Superior temporal gyrus (tissue), 1 donor: ENCODE measurements around the gene HSD17B8.
"Not testable (repeated sequence)": the region's sequence is repeated elsewhere in the genome, so short reads cannot be mapped to it uniquely, and the experiment has no call there.

Experiments used
- DNase-seq: peaks from one replicate; pipeline ENCODE4 v3.0.0-alpha.2; 2016; ENCODE audit errors: extremely low spot score

HSD17B8 gene

DNA sequence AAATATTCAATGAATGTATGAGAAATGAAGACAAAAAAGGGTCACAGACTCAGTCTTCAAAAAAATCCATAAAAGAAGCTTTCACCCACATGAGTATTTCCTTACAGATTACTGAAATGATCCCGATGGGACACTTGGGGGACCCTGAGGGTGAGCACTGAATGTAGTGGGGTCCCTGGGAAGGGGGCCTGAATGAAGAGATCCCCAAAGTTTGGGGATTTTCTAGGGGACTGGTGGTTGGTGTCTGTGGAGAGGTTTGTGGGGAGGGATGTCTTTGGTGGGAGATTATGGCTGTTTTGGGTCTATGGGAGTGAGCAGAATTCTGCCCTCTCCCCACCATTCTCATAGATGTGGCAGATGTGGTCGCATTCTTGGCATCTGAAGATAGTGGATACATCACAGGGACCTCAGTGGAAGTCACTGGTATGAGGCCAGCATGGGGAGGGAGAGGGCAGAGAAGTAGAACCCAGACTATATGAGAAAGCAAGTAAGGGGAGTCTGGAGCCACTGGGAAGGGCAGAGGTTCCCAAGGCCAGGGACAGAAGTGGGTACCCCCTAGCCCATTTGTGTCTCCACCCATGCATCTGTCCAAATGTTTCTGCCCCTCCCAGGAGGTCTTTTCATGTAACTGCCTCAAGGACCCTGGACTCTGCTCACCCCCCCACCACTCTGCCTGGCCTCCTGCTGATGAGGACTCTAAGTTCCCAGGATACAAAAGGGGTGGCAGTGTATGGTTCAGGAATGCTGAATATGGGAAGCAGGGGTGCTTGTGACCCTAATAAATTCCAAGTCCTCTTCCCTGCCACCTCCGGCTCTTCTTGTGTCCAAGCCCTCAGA is 1.8 kb downstream of the HSD17B8 start:
- no peak for DNase-seq

GRCh38 chr6:33206864-33207551 is 2.6 kb downstream of the HSD17B8 start:
- no peak for DNase-seq

GRCh38 chr6:33207552-33208090 is 3.2 kb downstream of the HSD17B8 start:
- DNase-seq, result no peak

- DNase-seq, result peak; percentile 90
Observed at GRCh38 chr6:33208091-33208967, 3.9 kb downstream of the HSD17B8 start, which contains the start of gene RING1. TSS of gene RING1 (plus strand) at chr6:33208500. CDS start at chr6:33208823, 323 bp downstream.

DNA sequence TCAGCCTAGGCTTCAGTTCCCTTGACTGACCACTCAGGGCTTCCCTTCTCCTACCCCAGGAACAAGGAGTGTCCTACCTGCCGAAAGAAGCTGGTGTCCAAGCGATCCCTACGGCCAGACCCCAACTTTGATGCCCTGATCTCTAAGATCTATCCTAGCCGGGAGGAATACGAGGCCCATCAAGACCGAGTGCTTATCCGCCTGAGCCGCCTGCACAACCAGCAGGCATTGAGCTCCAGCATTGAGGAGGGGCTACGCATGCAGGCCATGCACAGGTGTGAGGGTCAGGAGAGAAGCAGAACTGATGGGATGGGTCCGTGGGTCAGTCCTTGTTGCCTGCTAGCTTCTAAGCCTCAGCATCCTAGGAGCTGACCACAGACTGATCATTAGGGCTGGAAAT is 5.4 kb downstream of the HSD17B8 start:
- DNase-seq, result no peak

GRCh38 chr6:33211136-33211535 is 6.7 kb downstream of the HSD17B8 start:
- DNase-seq, result no peak

DNA sequence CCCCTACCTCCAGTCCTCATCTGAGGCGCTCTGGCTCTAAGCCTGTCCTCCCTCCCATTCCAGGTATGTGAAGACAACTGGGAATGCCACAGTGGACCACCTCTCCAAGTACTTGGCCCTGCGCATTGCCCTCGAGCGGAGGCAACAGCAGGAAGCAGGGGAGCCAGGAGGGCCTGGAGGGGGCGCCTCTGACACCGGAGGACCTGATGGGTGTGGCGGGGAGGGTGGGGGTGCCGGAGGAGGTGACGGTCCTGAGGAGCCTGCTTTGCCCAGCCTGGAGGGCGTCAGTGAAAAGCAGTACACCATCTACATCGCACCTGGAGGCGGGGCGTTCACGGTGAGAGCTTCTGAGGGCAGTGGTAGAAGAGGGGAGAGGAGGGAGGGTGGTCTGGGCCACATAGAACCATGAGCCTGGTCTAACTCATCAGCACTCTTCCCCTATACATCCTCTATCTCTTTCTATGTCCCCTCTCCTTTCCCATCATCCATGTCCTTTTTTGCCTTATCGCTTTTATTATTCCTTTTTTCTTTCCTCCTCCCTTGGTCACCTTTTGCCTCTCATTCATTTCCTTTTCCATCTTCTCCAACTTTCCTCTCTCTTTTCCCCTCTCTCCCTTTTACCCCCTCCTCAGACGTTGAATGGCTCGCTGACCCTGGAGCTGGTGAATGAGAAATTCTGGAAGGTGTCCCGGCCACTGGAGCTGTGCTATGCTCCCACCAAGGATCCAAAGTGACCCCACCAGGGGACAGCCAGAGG is 7.4 kb downstream of the HSD17B8 start:
- no peak for DNase-seq

GRCh38 chr6:33212857-33213165 is 8.4 kb downstream of the HSD17B8 start:
- DNase-seq, result no peak

DNA sequence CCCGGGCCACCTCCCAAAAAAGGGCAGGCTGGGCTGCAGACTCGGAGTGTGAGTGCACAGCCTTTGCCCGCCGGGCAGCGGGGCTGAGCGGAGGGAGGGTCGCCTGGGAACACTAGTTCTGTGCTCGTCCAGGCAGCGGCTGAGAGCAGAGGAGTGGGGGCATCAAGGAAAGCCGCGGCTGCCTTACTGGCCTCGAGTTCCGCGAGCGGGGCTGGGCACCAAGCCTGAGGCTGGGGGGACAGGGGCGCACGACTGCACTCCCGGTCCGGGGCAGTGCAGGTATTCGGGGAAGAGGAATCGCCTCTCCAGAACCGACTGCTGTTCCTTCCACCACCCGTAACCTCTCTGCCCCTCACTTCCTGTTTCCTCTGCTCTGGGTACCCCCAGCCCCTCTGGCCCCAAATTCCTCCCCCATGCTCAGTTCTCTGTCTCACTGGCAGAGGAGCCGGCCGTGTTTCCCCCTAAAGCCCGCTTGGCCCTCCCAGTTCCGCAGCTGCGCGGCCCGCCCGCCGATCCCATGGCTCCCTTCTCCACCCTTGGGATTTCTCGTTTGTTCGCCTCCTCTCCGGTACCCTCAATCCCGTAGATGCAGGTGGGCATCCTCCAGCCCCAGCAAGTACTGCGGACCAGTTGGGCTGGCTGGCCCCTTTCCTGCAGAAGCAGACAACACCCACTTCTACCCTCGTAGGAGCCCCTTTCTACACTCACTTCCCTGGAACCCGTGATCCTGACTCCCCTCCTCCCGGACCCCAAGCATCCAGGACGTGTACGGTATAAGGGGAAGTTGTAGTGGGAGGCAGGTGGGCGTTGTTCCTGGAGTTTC is 8.9 kb downstream of the HSD17B8 start:
- DNase-seq, result no peak

GRCh38 chr6:33213989-33214335 is 9.5 kb downstream of the HSD17B8 start:
- no peak for DNase-seq

DNA sequence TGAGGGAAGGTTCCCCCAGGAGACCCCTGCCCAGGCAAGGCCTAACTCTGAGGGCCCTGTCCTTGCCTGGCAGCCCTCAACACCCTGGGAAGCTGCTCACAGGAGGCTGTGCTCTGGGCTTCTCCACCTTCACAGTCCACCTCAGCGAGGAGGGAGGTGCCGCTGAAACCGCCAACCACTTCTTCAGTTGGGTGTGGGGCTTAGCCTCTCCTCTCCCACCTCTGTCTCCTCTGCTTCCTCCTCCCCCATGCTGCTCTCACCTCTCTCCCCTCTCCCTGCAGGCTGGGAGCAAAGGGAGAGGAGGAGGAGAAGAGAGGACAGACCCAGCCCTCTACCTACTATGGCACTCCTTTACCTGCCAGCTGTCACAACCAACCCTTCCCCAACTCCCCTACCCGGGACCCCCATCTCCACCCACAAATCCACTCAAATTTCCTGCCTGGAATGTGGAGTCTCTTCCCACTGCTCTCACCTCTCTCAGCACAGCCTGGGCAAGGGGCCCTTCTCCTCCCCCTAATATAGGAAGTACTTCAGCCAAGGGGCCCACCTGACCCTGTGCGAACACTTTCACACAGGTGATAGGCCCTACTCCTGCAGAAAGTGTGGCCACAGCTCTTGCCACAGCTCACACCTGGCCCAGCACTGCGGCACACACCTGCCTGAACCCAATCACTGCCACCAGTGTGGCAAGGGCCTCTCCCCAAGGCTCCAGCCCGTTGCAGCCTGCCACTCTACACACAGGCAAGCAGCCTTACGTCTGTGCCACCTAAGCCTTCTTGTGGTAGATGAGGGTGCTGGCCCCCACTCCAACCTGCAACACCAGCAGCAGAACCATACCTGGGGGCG is 11.0 kb downstream of the HSD17B8 start:
- no peak for DNase-seq

- no peak for DNase-seq
Observed at GRCh38 chr6:33216117-33216649, 11.7 kb downstream of the HSD17B8 start.

DNA sequence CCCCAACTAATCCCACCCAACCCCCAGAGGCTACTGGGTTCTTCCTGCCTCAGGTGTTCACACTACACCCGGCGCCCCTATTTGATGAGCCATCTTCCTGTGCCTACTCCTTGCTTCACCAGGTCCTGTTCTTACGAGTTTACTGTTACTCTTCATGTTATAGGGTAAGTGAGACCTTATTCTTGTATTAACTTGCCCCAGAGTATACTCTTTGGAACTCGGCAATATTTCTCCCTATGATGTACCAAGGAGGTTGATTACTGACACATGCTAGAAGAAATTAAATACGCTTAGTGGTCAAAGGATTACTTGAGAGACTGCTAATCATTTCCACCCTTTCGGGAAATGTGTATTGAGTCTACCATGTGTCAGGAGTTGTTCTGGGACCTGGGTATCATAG is 12.8 kb downstream of the HSD17B8 start:
- DNase-seq, result no peak

DNA sequence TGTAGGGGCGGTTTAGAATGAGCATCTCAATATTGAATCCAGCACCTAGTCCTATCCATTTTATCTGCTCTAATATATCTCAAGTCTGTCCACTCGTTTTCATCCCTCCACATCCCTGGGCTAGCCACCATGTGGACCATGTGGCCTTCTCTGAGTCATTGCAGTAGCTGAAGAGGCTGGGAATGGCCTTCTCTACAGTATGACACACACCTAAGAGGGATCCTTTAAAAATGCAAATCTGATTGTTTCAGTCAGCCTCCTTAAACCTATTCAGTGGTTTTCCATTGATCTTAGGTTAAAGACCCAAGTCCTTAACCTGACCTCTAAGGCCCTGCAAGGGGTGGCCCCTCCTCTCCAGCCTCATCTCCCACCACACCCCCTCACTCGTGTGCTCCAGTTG is 13.2 kb downstream of the HSD17B8 start:
- DNase-seq, result no peak

DNA sequence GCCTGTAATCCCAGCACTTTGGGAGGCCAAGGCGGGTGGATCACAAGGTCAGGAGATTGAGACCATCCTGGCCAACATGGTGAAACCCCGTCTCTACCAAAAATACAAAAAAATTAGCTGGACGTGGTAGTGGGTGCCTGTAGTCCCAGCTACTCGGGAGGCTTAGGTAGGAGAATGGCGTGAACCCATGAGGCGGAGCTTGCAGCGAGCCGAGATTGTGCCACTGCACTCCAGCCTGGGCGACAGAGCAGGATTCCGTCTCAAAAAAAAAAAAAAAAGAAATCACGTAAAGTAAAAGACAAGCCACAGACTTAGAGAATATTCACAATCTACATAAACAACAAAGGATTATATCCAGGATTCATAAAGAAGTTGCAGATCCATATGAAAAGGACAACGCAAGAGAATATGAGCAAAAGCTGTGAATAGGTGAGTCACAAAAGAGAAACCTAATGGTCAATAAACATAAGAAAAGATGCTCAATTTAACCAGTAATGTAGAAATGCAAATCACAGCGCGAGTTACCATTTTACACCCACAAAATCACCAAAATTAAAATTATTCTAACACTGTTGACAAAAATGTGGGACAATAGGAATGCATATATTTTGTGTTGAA is 22.2 kb downstream of the HSD17B8 start:
- not testable (repeated sequence) for DNase-seq

DNA sequence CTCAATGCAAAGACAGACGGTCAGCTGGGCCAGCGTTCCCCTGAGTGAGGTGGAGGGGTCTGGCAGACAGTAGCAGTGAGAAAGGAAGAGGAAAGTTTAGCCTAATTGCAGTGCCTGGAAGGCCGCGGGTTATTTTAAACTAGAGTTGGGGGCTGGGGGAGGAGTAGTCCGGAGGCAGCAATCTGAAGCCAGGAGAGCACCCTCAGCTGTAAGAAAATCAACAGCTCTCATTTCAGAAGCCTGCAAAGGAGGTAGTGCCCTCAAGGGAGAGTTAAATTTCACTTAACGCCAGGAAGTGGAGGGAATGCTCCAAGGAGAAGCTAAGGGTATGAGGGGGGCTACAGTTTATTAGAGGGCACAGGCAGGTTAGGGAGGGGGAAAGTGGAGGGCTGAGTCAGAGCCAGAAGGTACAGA is 30.8 kb downstream of the HSD17B8 start:
- DNase-seq, result no peak

DNA sequence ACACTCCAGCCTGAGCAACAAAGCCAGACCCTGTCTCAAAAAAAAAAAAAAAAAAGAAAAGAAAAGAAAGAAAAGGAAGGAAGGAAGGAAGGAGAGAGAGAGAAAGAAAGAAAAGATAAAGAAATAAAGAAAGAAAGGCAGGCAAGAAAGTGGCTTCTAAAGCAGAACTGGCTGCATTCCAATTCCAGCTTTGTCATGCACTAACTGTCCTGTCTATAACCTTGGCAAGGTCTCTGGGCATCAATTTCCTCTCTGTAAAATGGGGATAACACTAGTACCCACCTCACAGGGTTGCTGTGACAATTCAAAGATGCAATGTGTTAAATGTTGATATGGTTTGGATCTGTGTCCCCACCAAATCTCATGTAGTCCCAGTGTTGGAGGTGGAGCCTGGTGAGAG is 31.9 kb downstream of the HSD17B8 start:
- no peak for DNase-seq

GRCh38 chr6:33236852-33237251 is 32.4 kb downstream of the HSD17B8 start:
- no peak for DNase-seq

- no peak for DNase-seq
Observed at GRCh38 chr6:33237741-33238140, 33.3 kb downstream of the HSD17B8 start.
